MM.1S (cell line): ENCODE data around the gene NOL4.

Experiments used
- DNase-seq: peaks from one replicate; pipeline ENCODE4 v3.0.0-alpha.2; 2015
- H2AFZ ChIP-seq: fragments of 300-600 bp; sonication (generic); 2 replicates; pipeline ENCODE4 v1.6.0; 2016; ENCODE audit warnings: antibody characterized with exemption, low read length
- H3F3A ChIP-seq: fragments of 300-600 bp; sonication (generic); 2 replicates; pipeline ENCODE4 v1.6.1; 2016; ENCODE audit warnings: mild to moderate bottlenecking, antibody characterized with exemption, low read length, moderate library complexity, mixed read lengths; ENCODE audit not compliant: insufficient read depth
- H3K27ac ChIP-seq: fragments of 300-600 bp; sonication (generic); 2 replicates; pipeline ENCODE4 v1.5.1; 2016; ENCODE audit warnings: mild to moderate bottlenecking, low read length
- H3K27me3 ChIP-seq: fragments of 300-600 bp; sonication (generic); replicated peaks from 2 replicates; pipeline ENCODE4 v1.6.0; 2016; ENCODE audit warnings: low read length; ENCODE audit not compliant: insufficient read depth
- H3K36me3 ChIP-seq: fragments of 300-600 bp; sonication (generic); replicated peaks from 2 replicates; pipeline ENCODE4 v1.6.1; 2016; ENCODE audit warnings: mild to moderate bottlenecking, low read length, mixed read lengths; ENCODE audit not compliant: insufficient read depth
- H3K4me1 ChIP-seq: fragments of 300-600 bp; sonication (generic); 2 replicates; pipeline ENCODE4 v1.6.1; 2016; ENCODE audit warnings: low read length, mixed read lengths
- H3K4me2 ChIP-seq: fragments of 300-600 bp; sonication (generic); 2 replicates; pipeline ENCODE4 v1.6.0; 2016; ENCODE audit warnings: low read depth, low read length
- H3K4me3 ChIP-seq: fragments of 300-600 bp; sonication (generic); 2 replicates; pipeline ENCODE4 v1.5.1; 2016; ENCODE audit warnings: low read length, mixed read lengths
- H3K79me2 ChIP-seq: fragments of 300-600 bp; sonication (generic); 2 replicates; pipeline ENCODE4 v1.6.1; 2016; ENCODE audit warnings: mixed run types, low read length, mixed read lengths
- H3K9ac ChIP-seq: fragments of 300-600 bp; sonication (generic); 2 replicates; pipeline ENCODE4 v1.6.1; 2016; ENCODE audit warnings: low read length, mixed read lengths
- H3K9me2 ChIP-seq: fragments of 300-600 bp; sonication (generic); replicated peaks from 2 replicates; pipeline ENCODE4 v1.6.1; 2016; ENCODE audit warnings: mild to moderate bottlenecking, low read length, mixed read lengths; ENCODE audit not compliant: insufficient read depth
- H3K9me3 ChIP-seq: fragments of 300-600 bp; sonication (generic); replicated peaks from 2 replicates; pipeline ENCODE4 v1.6.1; 2016; ENCODE audit warnings: mild to moderate bottlenecking, low read length, mixed read lengths; ENCODE audit not compliant: insufficient read depth
- H4K20me1 ChIP-seq: fragments of 300-600 bp; sonication (generic); 2 replicates; pipeline ENCODE4 v1.6.1; 2016; ENCODE audit warnings: mild to moderate bottlenecking, low read length, moderate library complexity, mixed read lengths; ENCODE audit not compliant: insufficient read depth
- CTCF ChIP-seq: fragments of 300-600 bp; sonication (generic); IDR thresholded peaks from 2 replicates; pipeline ENCODE4 v1.5.1; 2016; ENCODE audit warnings: antibody characterized with exemption, low read length, mixed read lengths
- EZH2 ChIP-seq: fragments of 300-600 bp; sonication (generic); optimal IDR thresholded peaks from 2 replicates; pipeline ENCODE3; 2017; ENCODE audit warnings: low read depth, mild to moderate bottlenecking, antibody characterized with exemption, low read length, mixed read lengths
- EZH2phosphoT487 ChIP-seq: fragments of 300-600 bp; sonication (generic); IDR thresholded peaks from 2 replicates; pipeline ENCODE4 v1.6.1; 2018; ENCODE audit warnings: antibody characterized with exemption, low read length

The NOL4 gene

GRCh38 chr18:34220081-34220815 is 4.5 kb downstream of the NOL4 start:
- Histone ChIP-seq H3K4me2 (no peak overlapping the region), H3K9me3 (no peaks in the 10 kb centered on the region), H4K20me1 (no peaks in the 10 kb centered on the region), H3K27ac (no peak overlapping the region), H3K9me2 (no peaks in the 10 kb centered on the region), H3K27me3 (no peaks in the 10 kb centered on the region), H3K9ac (no peak overlapping the region), H3K4me3 (no peak overlapping the region), H3F3A (no peaks in the 10 kb centered on the region), H3K36me3 (no peaks in the 10 kb centered on the region), H3K79me2 (no peaks in the 10 kb centered on the region), H3K4me1 (no peaks in the 10 kb centered on the region), H2AFZ (no peak overlapping the region)
- no peak for DNase-seq
- no peak for TF ChIP-seq CTCF
- TF ChIP-seq EZH2phosphoT487, result no peak
- TF ChIP-seq EZH2, result no peak

GRCh38 chr18:34219651-34220050 is 5.1 kb downstream of the NOL4 start:
- Histone ChIP-seq H3K27me3 (no peaks in the 10 kb centered on the region), H3K4me3 (no peak overlapping the region), H3K36me3 (no peaks in the 10 kb centered on the region), H3K9ac (no peak overlapping the region), H4K20me1 (no peaks in the 10 kb centered on the region), H3K9me3 (no peaks in the 10 kb centered on the region), H3K27ac (no peak overlapping the region), H3K4me1 (no peaks in the 10 kb centered on the region), H3F3A (no peaks in the 10 kb centered on the region), H3K4me2 (no peak overlapping the region), H3K9me2 (no peaks in the 10 kb centered on the region), H3K79me2 (no peaks in the 10 kb centered on the region), H2AFZ (no peak overlapping the region)
- DNase-seq, result no peak
- TF ChIP-seq EZH2 (no peak), EZH2phosphoT487 (no peak), CTCF (no peak)

- Histone ChIP-seq H3K36me3 (no peaks in the 10 kb centered on the region), H3K4me3 (no peak overlapping the region), H3K4me1 (no peaks in the 10 kb centered on the region), H3K9me3 (no peaks in the 10 kb centered on the region), H3K9me2 (no peaks in the 10 kb centered on the region; the same call in 1 of the 2 replicates), H3K27ac (no peak overlapping the region), H3K4me2 (no peak overlapping the region), H3F3A (no peaks in the 10 kb centered on the region), H3K9ac (no peak overlapping the region), H4K20me1 (no peaks in the 10 kb centered on the region), H3K27me3 (no peaks in the 10 kb centered on the region), H2AFZ (no peak overlapping the region), H3K79me2 (no peaks in the 10 kb centered on the region)
- no peak for DNase-seq
- TF ChIP-seq EZH2phosphoT487 (no peak), CTCF (no peak), EZH2 (no peak)
These were observed 12.2 kb downstream of the NOL4 start for GRCh38 chr18:34212511-34212910.
